Embryonic facial prominence (tissue), 1 donor: Measurements from ENCODE around the gene BAK1.
"Not testable (repeated sequence)": the region's sequence is repeated elsewhere in the genome, so short reads cannot be mapped to it uniquely, and the experiment has no call there.

Source experiments
- DNase-seq: peaks from one replicate; pipeline ENCODE4 v3.0.0-alpha.2; 2016; ENCODE audit errors: extremely low spot score

BAK1 gene

DNA sequence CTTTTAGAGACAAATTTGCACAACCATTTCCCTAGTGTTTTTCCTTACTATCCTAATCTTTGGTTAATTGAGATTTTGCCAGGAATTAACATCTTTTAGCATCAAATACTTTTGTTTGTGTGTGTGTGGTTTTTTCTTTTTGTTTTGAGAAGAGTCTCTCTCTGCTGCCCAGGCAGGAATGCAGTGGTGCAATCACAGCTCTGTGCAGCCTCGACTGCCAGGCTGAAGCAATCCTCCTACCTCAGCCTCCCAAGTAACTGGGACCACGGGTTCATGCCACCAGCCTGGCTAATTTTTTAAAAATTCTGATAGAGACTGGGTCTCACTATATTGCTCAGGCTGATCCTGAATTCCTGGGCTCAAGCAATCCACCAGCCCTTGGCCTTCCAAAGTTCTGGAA, 28.5 kb downstream of the BAK1 start:
- no peak for DNase-seq

DNA sequence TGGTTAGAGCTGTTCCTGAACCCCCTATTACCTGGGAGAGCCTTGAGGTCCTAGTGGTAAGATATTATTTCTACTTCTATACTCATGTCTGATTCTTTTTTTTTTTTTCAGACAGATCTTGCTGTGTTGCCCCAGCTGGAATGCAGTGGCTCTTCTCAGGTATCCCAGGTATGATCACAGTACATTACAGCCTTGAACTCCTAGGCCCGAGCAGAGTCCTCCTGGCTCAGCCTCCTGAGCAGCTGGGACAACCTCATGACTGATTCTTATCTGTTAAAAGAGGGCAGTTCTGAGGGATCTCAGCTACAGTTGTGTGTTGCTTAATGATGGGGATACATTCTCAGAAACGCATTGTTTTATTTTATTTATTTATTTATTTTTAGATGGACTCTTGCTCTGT, 30.2 kb downstream of the BAK1 start:
- no peak for DNase-seq

DNA sequence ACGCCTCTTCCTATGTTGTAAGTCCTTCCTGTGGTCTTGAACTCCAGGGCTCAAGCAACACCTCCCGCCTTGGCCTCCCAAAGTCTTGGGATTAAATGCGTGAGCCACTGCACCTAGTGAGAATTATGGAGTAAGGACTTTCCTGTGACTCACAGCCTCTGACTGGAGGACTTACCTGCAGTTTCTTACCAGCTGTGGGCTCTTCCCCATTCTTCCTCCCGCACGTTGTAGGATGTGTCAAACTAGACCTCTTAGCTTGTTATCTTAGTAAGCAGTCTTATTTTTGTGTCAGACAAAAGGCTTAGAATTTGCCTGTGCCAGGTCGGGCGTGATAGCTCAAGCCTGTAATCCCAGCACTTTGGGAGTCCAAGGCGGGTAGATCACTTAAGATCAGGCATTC, 30.9 kb downstream of the BAK1 start:
- DNase-seq = no peak

DNA sequence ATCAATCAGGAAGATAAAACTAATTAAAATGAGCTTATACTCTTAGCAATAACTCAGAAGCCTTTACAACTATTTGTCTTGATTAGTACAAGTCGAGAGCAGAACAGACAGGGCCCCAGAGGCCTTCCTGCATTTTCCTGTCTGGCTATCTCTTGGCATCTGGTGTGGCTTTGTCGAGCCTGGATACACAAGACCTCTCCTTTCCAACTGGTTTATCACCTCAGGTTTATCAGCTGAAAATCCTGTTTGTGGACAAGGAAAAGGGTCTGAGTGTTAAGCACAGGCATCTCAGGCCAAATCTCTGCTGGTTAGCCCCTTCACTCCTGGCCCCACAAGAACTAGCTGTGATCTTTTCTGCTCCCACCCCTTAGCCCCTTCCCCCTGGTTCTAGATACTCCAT, 32.6 kb downstream of the BAK1 start:
- no peak for DNase-seq

DNA sequence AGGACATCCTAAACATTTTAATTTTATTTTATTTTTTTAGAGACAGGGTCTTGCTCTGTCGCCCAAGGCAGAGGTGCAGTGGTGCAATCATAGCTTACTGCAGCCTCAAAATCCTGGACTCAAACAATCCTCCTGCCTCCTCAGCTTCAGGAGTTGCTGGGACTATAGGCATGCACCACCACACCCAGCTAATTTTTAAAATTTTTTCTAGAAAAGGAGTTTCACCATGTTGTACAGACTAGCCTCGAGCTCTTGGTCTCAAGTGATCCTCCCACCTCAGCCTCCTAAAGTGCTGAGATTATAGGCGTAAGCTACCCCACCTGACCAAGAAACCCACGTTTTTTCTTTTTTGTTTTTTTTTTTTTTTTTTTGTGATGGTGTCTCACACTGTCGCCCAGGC, 33.3 kb downstream of the BAK1 start:
- no peak for DNase-seq

DNA sequence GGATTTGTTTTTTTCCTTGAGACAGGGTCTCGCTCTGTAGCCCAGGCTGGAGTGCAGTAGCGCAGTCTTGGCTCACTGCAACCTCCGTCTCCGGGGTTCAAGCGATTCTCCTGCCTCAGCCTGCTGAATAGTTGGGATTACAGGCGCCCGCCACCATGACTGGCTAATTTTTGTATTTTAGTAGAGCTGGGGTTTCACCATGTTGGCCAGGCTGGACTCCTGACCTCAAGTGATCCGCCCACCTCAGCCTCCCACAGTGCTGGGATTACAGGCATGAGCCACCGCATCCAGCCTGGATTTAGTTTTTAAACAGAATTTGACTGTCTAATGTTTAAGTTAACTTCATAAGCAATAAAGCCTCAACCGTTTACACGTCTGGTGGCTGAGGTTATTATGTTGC, 34.8 kb downstream of the BAK1 start:
- DNase-seq = not testable (repeated sequence)

DNA sequence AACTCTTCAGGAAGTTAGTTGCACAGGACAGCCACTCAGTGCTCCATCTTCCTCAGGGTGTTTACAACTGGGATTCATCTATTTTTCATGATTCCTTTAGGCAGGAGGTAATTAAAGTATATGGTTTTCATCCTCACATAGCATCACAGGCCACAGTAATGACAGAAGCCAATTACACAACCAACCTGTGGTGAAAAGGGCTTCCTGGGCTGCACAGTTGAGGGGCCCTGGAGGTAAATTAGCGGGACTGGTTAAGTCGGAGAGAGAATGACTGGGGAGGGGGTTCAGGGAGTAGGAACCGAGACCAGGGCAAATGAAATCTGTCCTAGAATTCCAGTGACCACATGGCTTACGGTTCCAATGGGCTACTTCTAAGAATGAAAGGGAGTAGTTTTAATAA, 37.0 kb downstream of the BAK1 start:
- DNase-seq = no peak

DNA sequence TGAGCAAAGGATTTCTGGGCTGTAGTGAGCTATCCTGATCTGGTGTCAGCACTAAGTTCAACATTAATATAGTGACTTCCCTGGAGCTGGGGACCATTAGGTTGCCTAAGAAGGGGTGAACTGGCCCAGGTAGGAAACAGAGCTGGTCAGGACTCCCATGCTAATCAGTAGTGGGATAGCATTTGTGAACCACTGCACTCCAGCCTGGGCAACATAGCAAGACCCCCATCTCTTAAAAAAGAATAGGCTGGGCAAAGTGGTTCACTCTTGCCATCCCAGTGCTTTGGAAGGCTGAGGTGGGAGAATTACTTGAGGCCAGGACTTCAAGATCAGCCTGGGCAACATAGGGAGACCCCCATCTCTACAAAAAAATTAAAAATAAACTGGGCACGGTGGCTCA, 39.3 kb downstream of the BAK1 start:
- no peak for DNase-seq

DNA sequence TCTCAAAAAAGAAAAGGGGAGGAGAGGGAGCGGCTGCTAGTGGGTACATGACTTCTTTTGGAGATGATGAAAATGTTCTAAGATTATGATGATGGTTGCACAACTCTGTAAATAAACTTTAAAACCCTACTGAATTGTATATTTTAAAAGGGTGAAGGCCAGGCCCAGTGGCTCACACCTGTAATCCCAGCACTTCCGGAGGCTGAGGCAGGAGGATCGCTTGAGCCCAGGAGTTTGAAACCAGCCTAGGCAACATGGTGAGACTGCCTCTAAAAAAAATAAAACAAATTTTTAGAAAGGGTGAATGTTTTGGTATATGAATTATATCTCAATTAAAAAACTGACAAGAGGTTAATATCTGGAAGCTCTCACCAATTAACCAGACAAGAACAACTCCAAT, 45.4 kb downstream of the BAK1 start:
- no peak for DNase-seq

DNA sequence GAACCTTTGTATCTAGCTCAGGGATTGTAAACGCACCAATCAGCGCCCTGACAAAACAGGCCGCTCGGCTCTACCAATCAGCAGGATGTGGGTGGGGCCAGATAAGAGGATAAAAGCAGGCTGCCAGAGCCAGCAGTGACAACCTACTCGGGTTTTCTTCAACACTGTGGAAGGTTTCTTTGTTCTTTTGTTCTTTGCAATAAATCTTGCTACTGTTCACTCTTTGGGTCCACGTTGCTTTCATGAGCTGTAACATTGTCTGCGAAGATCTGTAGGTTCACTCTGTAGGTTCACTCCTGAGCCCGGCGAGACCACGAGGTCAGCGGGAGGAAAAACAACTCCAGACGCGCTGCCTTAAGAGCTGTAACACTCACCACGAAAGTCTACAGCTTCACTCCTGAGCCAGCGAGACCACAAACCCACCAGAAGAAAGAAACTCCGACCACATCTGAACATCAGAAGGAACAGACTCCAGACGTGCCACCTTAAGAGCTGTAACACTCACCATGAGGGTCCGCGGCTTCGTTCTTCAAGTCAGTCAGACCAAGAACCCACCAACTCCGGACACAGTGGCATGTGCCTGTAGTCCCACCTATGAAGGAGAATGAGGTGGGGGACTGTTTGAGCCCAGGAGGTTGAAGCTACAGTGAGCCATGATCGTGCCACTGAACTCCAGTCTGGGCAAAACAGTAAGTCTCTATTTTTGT, 46.8 kb downstream of the BAK1 start:
- not testable (repeated sequence) for DNase-seq

DNA sequence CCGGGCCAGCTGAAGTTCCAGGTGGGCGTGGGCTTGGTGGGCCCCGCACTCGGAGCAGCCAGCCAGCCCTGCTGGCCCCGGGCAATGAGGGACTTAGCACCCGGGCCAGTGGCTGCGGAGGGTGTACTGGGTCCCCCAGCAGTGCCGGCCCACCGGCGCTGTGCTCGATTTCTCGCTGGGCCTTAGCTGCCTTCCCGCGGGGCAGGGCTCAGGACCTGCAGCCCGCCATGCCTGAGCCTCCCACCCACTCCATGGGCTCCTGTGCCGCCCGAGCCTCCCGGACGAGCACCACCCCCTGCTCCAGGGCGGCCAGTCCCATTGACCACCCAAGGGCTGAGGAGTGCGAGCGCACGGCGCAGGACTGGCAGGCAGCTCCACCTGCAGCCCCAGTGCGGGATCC, 47.6 kb downstream of the BAK1 start:
- not testable (repeated sequence) for DNase-seq

DNA sequence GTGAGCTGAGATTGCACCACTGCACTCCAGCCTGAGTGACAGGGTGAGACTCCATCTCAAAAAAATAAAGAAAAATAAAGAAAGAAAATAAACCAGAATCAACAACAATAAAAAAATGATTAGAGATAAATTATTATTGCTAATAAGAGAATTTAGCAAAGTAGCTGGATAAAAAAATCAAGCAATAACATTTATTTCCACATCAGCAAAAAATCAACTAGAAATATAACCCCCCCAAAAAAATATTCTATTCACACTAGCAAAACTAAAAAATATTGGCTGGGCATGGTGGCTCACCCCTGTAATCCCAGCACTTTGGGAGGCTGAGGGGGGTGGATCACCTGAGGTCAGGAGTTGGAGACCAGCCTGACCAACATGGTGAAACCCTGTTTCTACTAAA, 49.5 kb downstream of the BAK1 start:
- not testable (repeated sequence) for DNase-seq
